ENCODE data around the gene TSHZ1. TPM values are rescaled to one million over a fixed set of nuclear protein-coding genes. Genes with fewer than 3 reads are reported as not detected.

TSHZ1 gene
- polyA plus RNA-seq, 1 donor from 2014 or later: 1.1 TPM

GRCh38 chr18:75222407-75222806 lies 11.8 kb downstream of the TSHZ1 start:
- Histone ChIP-seq H3K27ac (ENCODE audit: low read length) (no peak overlapping the region), H3K9me3 (ENCODE audit: low read length) (no peaks in the 10 kb centered on the region), H4K20me1 (ENCODE audit: insufficient read depth) (no peaks in the 10 kb centered on the region), H3K4me2 (ENCODE audit: low read length) (no peak overlapping the region), H2AFZ (ENCODE audit: low read depth, low read length) (no peak overlapping the region), H3K36me3 (ENCODE audit: insufficient read depth, low read length) (no peaks in the 10 kb centered on the region), H3F3A (ENCODE audit: insufficient read depth, low read length, poor library complexity, severe bottlenecking) (no peaks in the 10 kb centered on the region), H3K4me3 (ENCODE audit: low read length) (no peak overlapping the region), H3K27me3 (ENCODE audit: insufficient read depth, low read depth, low read length) (no peaks in the 10 kb centered on the region), H3K9ac (ENCODE audit: low read length) (no peak overlapping the region), H3K9me2 (ENCODE audit: insufficient read depth, low read length) (no peaks in the 10 kb centered on the region), H3K79me2 (replicated peaks; ENCODE audit: insufficient read depth, low read length) (no peaks in the 10 kb centered on the region)
- TF ChIP-seq EP300 (conservative IDR thresholded peaks at IDR 0.05; ENCODE audit: poor library complexity, severe bottlenecking) (no peak), MXI1 (conservative IDR thresholded peaks at IDR 0.05; ENCODE audit: poor library complexity, severe bottlenecking) (no peak), SMC3 (conservative IDR thresholded peaks at IDR 0.05; ENCODE audit: poor library complexity) (no peak), POLR2AphosphoS5 (IDR thresholded peaks at IDR 0.05) (no peak), REST (IDR thresholded peaks at IDR 0.05; ENCODE audit: borderline replicate concordance) (no peak), TAF1 (IDR thresholded peaks at IDR 0.05; ENCODE audit: low read depth) (no peak), RAD21 (conservative IDR thresholded peaks at IDR 0.05) (no peak), EZH2 (IDR thresholded peaks at IDR 0.05; ENCODE audit: borderline replicate concordance, insufficient read depth, low read length, poor library complexity, severe bottlenecking) (no peak)
- TF ChIP-seq, protein P1, sequence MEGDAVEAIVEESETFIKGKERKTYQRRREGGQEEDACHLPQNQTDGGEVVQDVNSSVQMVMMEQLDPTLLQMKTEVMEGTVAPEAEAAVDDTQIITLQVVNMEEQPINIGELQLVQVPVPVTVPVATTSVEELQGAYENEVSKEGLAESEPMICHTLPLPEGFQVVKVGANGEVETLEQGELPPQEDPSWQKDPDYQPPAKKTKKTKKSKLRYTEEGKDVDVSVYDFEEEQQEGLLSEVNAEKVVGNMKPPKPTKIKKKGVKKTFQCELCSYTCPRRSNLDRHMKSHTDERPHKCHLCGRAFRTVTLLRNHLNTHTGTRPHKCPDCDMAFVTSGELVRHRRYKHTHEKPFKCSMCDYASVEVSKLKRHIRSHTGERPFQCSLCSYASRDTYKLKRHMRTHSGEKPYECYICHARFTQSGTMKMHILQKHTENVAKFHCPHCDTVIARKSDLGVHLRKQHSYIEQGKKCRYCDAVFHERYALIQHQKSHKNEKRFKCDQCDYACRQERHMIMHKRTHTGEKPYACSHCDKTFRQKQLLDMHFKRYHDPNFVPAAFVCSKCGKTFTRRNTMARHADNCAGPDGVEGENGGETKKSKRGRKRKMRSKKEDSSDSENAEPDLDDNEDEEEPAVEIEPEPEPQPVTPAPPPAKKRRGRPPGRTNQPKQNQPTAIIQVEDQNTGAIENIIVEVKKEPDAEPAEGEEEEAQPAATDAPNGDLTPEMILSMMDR (IDR thresholded peaks at IDR 0.05; ENCODE audit: poor library complexity, severe bottlenecking): no peak

DNA sequence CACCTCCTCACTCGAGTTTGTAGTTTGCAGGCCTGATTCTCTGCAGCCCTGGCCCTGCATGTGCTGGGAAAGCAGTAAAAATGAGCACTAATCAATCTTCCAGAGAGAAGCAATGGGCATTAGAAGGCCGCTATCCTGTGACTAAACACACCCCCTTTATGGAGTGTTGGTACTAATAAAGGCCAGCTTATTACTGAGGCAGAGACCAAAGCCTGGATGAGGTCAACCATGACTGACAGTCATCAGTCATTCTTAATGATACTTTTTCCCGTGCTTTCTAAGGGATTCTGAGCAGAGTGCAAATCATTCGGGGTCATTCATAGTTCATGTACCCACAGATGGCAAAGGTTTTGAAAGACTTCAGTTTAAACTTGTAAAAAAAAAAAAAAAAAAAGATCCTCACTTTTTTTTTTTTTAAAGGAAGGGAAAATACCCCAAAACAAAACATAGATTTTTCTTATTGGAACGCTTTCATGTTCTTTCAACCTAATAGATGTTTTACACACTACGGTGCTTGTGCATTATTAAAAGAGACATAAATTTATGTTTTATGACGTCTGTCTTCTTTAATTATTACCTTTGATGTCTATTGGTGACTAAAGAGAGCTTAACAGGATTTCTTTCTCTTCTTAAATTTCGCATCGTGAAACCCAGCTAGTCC lies 13.2 kb downstream of the TSHZ1 start:
- Histone ChIP-seq H3K9ac (ENCODE audit: low read length) (no peak overlapping the region), H3K27me3 (ENCODE audit: insufficient read depth, low read depth, low read length) (no peaks in the 10 kb centered on the region), H3K27ac (ENCODE audit: low read length) (no peak overlapping the region), H3K4me2 (ENCODE audit: low read length) (no peak overlapping the region), H4K20me1 (ENCODE audit: insufficient read depth) (no peaks in the 10 kb centered on the region), H3K9me2 (ENCODE audit: insufficient read depth, low read length) (no peaks in the 10 kb centered on the region), H3K79me2 (replicated peaks; ENCODE audit: insufficient read depth, low read length) (no peaks in the 10 kb centered on the region), H3F3A (ENCODE audit: insufficient read depth, low read length, poor library complexity, severe bottlenecking) (no peaks in the 10 kb centered on the region), H3K4me3 (ENCODE audit: low read length) (no peak overlapping the region), H3K36me3 (ENCODE audit: insufficient read depth, low read length) (no peaks in the 10 kb centered on the region), H3K9me3 (ENCODE audit: low read length) (no peaks in the 10 kb centered on the region), H2AFZ (ENCODE audit: low read depth, low read length) (no peak overlapping the region)
- TF ChIP-seq TAF1 (IDR thresholded peaks at IDR 0.05; ENCODE audit: low read depth) (no peak), POLR2AphosphoS5 (IDR thresholded peaks at IDR 0.05) (no peak), EZH2 (IDR thresholded peaks at IDR 0.05; ENCODE audit: borderline replicate concordance, insufficient read depth, low read length, poor library complexity, severe bottlenecking) (no peak), RAD21 (conservative IDR thresholded peaks at IDR 0.05) (no peak), EP300 (conservative IDR thresholded peaks at IDR 0.05; ENCODE audit: poor library complexity, severe bottlenecking) (no peak), REST (IDR thresholded peaks at IDR 0.05; ENCODE audit: borderline replicate concordance) (no peak), SMC3 (conservative IDR thresholded peaks at IDR 0.05; ENCODE audit: poor library complexity) (no peak), MXI1 (conservative IDR thresholded peaks at IDR 0.05; ENCODE audit: poor library complexity, severe bottlenecking) (no peak)
- TF ChIP-seq, protein P1 (IDR thresholded peaks at IDR 0.05; ENCODE audit: poor library complexity, severe bottlenecking): no peak

Data from neural cell (in vitro differentiated cells).